ENCODE data around the gene RELN. TPM values are rescaled to one million over a fixed set of nuclear protein-coding genes. Genes with fewer than 3 reads are reported as not detected.
A peak's percentile ranks its signal among the peaks of the same experiment; 100 is the strongest.

The RELN gene
- total and polyA plus RNA-seq, 10 of the 15 experiments (the other 5 are each of a cell fraction or from before 2014, with no cell fraction given), result 0.11 to 0.21 TPM; not detected in 8

DNA sequence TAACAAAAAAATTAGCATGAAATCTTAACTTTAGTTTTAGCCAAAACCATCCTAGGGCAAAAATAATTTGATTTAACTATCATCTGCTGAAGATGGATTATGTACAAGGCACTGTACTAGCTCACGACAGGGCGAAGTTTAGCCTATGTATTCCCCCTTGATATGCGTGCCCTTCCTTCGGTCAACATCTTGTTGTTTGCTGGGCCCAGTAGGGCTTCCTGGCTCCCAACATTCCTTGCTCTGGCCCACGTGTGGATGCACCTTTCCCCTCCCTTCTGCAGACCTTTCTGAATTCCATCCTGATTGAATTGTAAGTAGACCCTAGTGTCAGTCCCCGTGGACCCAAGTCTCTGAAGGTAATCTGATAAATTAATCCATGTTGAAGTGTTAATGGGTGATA is 212.0 kb downstream of the RELN start:
- H4K20me1 ChIP-seq (ENCODE audit: control insufficient read depth, insufficient read depth), result no peaks in the 10 kb centered on the region
- WGBS (ENCODE audit: insufficient coverage, insufficient replicate concordance, low lambda C conversion rate, missing lambda C conversion rate), result 54% methylated on average over 6 of the region's 6 CpGs
- POLR2A ChIA-PET, result no interaction called here
- no TSS peak for BruUV-seq (replicated peaks)
- ATAC-seq, result no peak
- no peak overlapping the region for H3K4me2 ChIP-seq (ENCODE audit: control insufficient read depth, insufficient read depth)
- H3K36me3 ChIP-seq (ENCODE audit: control insufficient read depth in 2 of 2, insufficient read depth in 2 of 2, low read length in 1 of 2), result no peaks in the 10 kb centered on the region
- in situ Hi-C loops (cut with MboI), result no loop called here
- intact Hi-C loops (cut with micrococcal nuclease; ENCODE audit: unreplicated experiment), result no loop called here
- no peaks in the 10 kb centered on the region for H3K27me3 ChIP-seq (replicated peaks in 1 of 2; ENCODE audit: control insufficient read depth in 2 of 2, insufficient read depth in 2 of 2, low read length in 1 of 2)
- RAD21 ChIA-PET (ENCODE audit: unreplicated experiment), result no interaction called here
- no peaks in the 10 kb centered on the region for H3K4me1 ChIP-seq (ENCODE audit: control insufficient read depth, insufficient read depth, low read length)
- FAIRE-seq, result no peak
- H3K4me3 ChIP-seq, result no peak overlapping the region
- no peaks in the 10 kb centered on the region for H3K79me2 ChIP-seq (ENCODE audit: control insufficient read depth, insufficient read depth, low read length)
- TF ChIP-seq SUPT20H (IDR thresholded peaks at IDR 0.05; ENCODE audit: borderline replicate concordance, control insufficient read depth, low read depth, low read length) (no peak), TAF1 (IDR thresholded peaks at IDR 0.05; ENCODE audit: borderline replicate concordance, low read depth, low read length) (no peak), RELA (IDR thresholded peaks at IDR 0.05; ENCODE audit: borderline replicate concordance, partially characterized antibody) (no peak), ZNF24 (IDR thresholded peaks at IDR 0.05) (no peak), STAT3 (IDR thresholded peaks at IDR 0.05; ENCODE audit: low read depth, low read length) (no peak), NFYA (IDR thresholded peaks at IDR 0.05; ENCODE audit: borderline replicate concordance, low read depth, low read length) (no peak)
- no peak overlapping the region for H3K9ac ChIP-seq (ENCODE audit: control insufficient read depth, insufficient read depth, low read length)
- CTCF ChIA-PET, result no interaction called here
- H3K27ac ChIP-seq (ENCODE audit: control insufficient read depth, insufficient read depth), result no peak overlapping the region
- H3K9me3 ChIP-seq (replicated peaks; ENCODE audit: control insufficient read depth, insufficient read depth, low read length), result no peaks in the 10 kb centered on the region
- no peak for DNase-seq (ENCODE audit: low read depth, low spot score)
- SMC1A ChIA-PET (ENCODE audit: uncharacterized antibody, unreplicated experiment), result no interaction called here
- no peak overlapping the region for H2AFZ ChIP-seq (ENCODE audit: control insufficient read depth, low read depth, low read length)

DNA sequence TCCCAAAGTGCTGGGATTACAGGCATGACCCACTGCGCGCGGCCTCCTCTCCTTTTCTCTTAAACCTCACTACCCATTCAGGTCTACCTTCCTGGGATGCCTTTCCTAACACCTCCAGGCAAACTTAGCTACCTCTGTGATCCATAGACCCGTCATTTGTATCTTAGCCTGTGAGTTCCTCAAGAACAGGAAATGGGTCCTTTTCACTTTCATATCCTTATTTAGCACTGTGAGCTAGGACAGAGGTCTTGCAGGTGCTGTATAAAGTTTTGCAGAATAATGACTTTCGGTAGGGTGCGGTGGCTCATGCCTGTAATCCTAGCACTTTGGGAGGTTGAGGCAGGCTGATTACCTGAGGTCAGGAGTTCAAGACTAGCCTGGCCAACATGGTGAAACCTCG is 215.7 kb downstream of the RELN start:
- Histone ChIP-seq H3K4me2 (ENCODE audit: control insufficient read depth, insufficient read depth) (no peak overlapping the region), H3K27me3 (replicated peaks in 1 of 2; ENCODE audit: control insufficient read depth in 2 of 2, insufficient read depth in 2 of 2, low read length in 1 of 2) (no peaks in the 10 kb centered on the region), H4K20me1 (ENCODE audit: control insufficient read depth, insufficient read depth) (no peaks in the 10 kb centered on the region), H3K4me3 (no peak overlapping the region), H3K9ac (ENCODE audit: control insufficient read depth, insufficient read depth, low read length) (no peak overlapping the region), H2AFZ (ENCODE audit: control insufficient read depth, low read depth, low read length) (no peak overlapping the region), H3K36me3 (ENCODE audit: control insufficient read depth in 2 of 2, insufficient read depth in 2 of 2, low read length in 1 of 2) (no peaks in the 10 kb centered on the region), H3K27ac (ENCODE audit: control insufficient read depth, insufficient read depth) (no peak overlapping the region), H3K4me1 (ENCODE audit: control insufficient read depth, insufficient read depth, low read length) (no peaks in the 10 kb centered on the region), H3K79me2 (ENCODE audit: control insufficient read depth, insufficient read depth, low read length) (no peaks in the 10 kb centered on the region), H3K9me3 (replicated peaks; ENCODE audit: control insufficient read depth, insufficient read depth, low read length) (no peaks in the 10 kb centered on the region)
- intact Hi-C loops (cut with micrococcal nuclease; ENCODE audit: unreplicated experiment), result no loop called here
- SMC1A ChIA-PET (ENCODE audit: uncharacterized antibody, unreplicated experiment), result no interaction called here
- POLR2A ChIA-PET, result no interaction called here
- no peak for TF ChIP-seq NR2F1 (conservative IDR thresholded peaks at IDR 0.05)
- peak; percentile 8; the same call in 1 of the 2 replicates for TF ChIP-seq SPI1 (IDR thresholded peaks at IDR 0.05; ENCODE audit: borderline replicate concordance, insufficient read depth, low read depth, low read length)
- BruUV-seq (replicated peaks), result no TSS peak
- RAD21 ChIA-PET (ENCODE audit: unreplicated experiment), result no interaction called here
- DNase-seq (ENCODE audit: low read depth, low spot score) (no peak), FAIRE-seq (no peak), ATAC-seq (no peak)
- CTCF ChIA-PET, result no interaction called here
- in situ Hi-C loops (cut with MboI), result no loop called here
- 61% methylated on average over 7 of the region's 7 CpGs for WGBS (ENCODE audit: insufficient coverage, insufficient replicate concordance, low lambda C conversion rate, missing lambda C conversion rate)

Measured in GM12878 (cell line).